Measurements from ENCODE around the gene GLIS2.

DNA sequence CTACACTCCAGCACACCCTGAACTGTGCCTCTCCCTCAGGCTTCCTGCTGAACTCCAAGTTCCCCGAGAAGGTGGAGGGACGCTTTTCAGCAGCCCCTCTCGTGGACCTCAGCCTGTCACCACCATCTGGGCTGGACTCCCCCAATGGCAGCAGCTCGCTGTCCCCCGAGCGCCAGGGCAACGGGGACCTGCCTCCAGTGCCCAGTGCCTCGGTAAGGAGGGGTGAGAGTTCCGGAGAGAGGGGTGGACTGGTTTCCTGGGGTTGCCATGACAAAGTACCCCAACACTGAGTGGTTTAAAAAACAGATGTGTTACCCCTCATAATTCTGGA, 17.4 kb downstream of the GLIS2 start:
- TF ChIP-seq, protein P1, sequence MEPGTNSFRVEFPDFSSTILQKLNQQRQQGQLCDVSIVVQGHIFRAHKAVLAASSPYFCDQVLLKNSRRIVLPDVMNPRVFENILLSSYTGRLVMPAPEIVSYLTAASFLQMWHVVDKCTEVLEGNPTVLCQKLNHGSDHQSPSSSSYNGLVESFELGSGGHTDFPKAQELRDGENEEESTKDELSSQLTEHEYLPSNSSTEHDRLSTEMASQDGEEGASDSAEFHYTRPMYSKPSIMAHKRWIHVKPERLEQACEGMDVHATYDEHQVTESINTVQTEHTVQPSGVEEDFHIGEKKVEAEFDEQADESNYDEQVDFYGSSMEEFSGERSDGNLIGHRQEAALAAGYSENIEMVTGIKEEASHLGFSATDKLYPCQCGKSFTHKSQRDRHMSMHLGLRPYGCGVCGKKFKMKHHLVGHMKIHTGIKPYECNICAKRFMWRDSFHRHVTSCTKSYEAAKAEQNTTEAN (CRISPR knock-in tag; IDR thresholded peaks at IDR 0.05) = no peak
- TF ChIP-seq, protein P2, sequence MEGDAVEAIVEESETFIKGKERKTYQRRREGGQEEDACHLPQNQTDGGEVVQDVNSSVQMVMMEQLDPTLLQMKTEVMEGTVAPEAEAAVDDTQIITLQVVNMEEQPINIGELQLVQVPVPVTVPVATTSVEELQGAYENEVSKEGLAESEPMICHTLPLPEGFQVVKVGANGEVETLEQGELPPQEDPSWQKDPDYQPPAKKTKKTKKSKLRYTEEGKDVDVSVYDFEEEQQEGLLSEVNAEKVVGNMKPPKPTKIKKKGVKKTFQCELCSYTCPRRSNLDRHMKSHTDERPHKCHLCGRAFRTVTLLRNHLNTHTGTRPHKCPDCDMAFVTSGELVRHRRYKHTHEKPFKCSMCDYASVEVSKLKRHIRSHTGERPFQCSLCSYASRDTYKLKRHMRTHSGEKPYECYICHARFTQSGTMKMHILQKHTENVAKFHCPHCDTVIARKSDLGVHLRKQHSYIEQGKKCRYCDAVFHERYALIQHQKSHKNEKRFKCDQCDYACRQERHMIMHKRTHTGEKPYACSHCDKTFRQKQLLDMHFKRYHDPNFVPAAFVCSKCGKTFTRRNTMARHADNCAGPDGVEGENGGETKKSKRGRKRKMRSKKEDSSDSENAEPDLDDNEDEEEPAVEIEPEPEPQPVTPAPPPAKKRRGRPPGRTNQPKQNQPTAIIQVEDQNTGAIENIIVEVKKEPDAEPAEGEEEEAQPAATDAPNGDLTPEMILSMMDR (IDR thresholded peaks at IDR 0.05) = no peak
- TF ChIP-seq FOXP1 (CRISPR knock-in tag; IDR thresholded peaks at IDR 0.05; ENCODE audit: borderline replicate concordance) (no peak), SMAD3 (CRISPR knock-in tag; IDR thresholded peaks at IDR 0.05; ENCODE audit: borderline replicate concordance) (no peak), JUN (CRISPR knock-in tag; IDR thresholded peaks at IDR 0.05) (no peak), ZNF512 (CRISPR knock-in tag; IDR thresholded peaks at IDR 0.05; ENCODE audit: borderline replicate concordance) (no peak), RELA (CRISPR knock-in tag; IDR thresholded peaks at IDR 0.05; ENCODE audit: borderline replicate concordance) (no peak), ZNF281 (CRISPR knock-in tag; IDR thresholded peaks at IDR 0.05) (no peak)
- TF ChIP-seq, protein P3, sequence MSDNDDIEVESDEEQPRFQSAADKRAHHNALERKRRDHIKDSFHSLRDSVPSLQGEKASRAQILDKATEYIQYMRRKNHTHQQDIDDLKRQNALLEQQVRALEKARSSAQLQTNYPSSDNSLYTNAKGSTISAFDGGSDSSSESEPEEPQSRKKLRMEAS (CRISPR knock-in tag; IDR thresholded peaks at IDR 0.05) = no peak
